HCT116 (cell line): ENCODE data around the gene UTF1. TPM values are rescaled to one million over a fixed set of nuclear protein-coding genes. Genes with fewer than 3 reads are reported as not detected.

Experiments
- ATAC-seq: fragments of 200-7000 bp; cut with Tn5 transposase; 2 replicates; pipeline ENCODE4 v1.9.1; 2020; ENCODE audit warnings: mild to moderate bottlenecking, moderate library complexity
- BruUV-seq: library from RNA; stranded (reverse); fragments of 400-500 nt; replicated peaks from 2 replicates; lab custom pipeline; 2021; lab: Mats Ljungman, UMichigan
- CTCF ChIA-PET: fragments of 300-600 bp; sonication (Branson Sonifier 250); formaldehyde crosslinking; loops from one replicate; lab custom pipeline; 2021; ENCODE audit warnings: antibody characterized with exemption; lab: Charles Lee
- POLR2A ChIA-PET: fragments of 300-600, 350-600 bp; sonication (Branson Sonifier 250); formaldehyde crosslinking; loops from one replicate; lab custom pipeline; 2021; ENCODE audit warnings: antibody characterized with exemption; lab: Charles Lee
- RAD21 ChIA-PET, 2 experiments: fragments of 300-600 bp; sonication (Branson Sonifier 250); formaldehyde crosslinking; loops; one replicate each; lab custom pipeline; 2023; ENCODE audit warnings: low total read pairs in 2 of 2; ENCODE audit not compliant: uncharacterized antibody in 2 of 2, unreplicated experiment in 2 of 2, low non-redundant PET in 1 of 2; lab: Charles Lee
- DNase-seq: peaks from one replicate; pipeline ENCODE4 v3.0.0-alpha.2; 2010; ENCODE audit warnings: low read depth, low spot score
- H2AFZ ChIP-seq: fragments of 200-600 bp; shearing (Covaris generic), sonication (generic); 2 replicates; pipeline ENCODE4 v1.6.1; 2017; ENCODE audit warnings: low read depth, mixed run types, mixed read lengths, antibody characterized with exemption, low read length; ENCODE audit not compliant: poor library complexity, severe bottlenecking
- H3K27ac ChIP-seq: 2 replicates; pipeline ENCODE4 v1.5.1; 2012; ENCODE audit warnings: low read depth, low read length
- H3K27me3 ChIP-seq: fragments of 200-600 bp; sonication (generic); 2 replicates; pipeline ENCODE4 v1.6.1; 2016; ENCODE audit warnings: mixed run types, low read length, mixed read lengths; ENCODE audit not compliant: insufficient read depth
- H3K36me3 ChIP-seq, 2 experiments: fragments of 200-500 bp in 1 of 2; fragments of 200-600 bp in 1 of 2; sonication (Bioruptor generic) in 1 of 2; sonication (generic) in 1 of 2; 2 replicates each; pipeline versions ENCODE4 v1.5.1 to v1.6.1; 2014 to 2016; ENCODE audit warnings: low read length in 2 of 2, inconsistent platforms in 1 of 2, mixed read lengths in 1 of 2, mixed run types in 1 of 2; ENCODE audit not compliant: insufficient read depth in 2 of 2, control insufficient read depth in 1 of 2
- H3K4me1 ChIP-seq, 2 experiments: fragments of 200-600 bp in 1 of 2; sonication (generic) in 1 of 2; 2 replicates each; pipeline versions ENCODE4 v1.5.1 to v1.6.1; 2012 to 2017; ENCODE audit warnings: low read length in 2 of 2, inconsistent platforms in 1 of 2, mild to moderate bottlenecking in 1 of 2, mixed read lengths in 1 of 2, mixed run types in 1 of 2, moderate library complexity in 1 of 2; ENCODE audit not compliant: insufficient read depth in 2 of 2, control insufficient read depth in 1 of 2
- H3K4me2 ChIP-seq: fragments of 200-600 bp; sonication (generic); 2 replicates; pipeline ENCODE4 v1.6.1; 2017; ENCODE audit warnings: mixed run types, low read length, mixed read lengths
- H3K4me3 ChIP-seq, 2 experiments: fragments of 200-600 bp in 1 of 2; sonication (generic) in 1 of 2; replicated peaks in 1 of 2; 2 replicates each; pipeline ENCODE4 v1.5.1; 2011 to 2016; ENCODE audit warnings: low read length in 2 of 2, control low read depth in 1 of 2, low read depth in 1 of 2, mild to moderate bottlenecking in 1 of 2, mixed read lengths in 1 of 2, mixed run types in 1 of 2
- H3K79me2 ChIP-seq: fragments of 200-600 bp; sonication (generic); 2 replicates; pipeline ENCODE4 v1.6.1; 2017; ENCODE audit warnings: mild to moderate bottlenecking, mixed run types, low read length, moderate library complexity, mixed read lengths; ENCODE audit not compliant: insufficient read depth
- H3K9ac ChIP-seq: fragments of 200-600 bp; sonication (generic); 2 replicates; pipeline ENCODE4 v1.6.1; 2016; ENCODE audit warnings: low read length, mixed read lengths
- H3K9me2 ChIP-seq: fragments of 200-600 bp; sonication (generic), shearing (Covaris generic); 2 replicates; pipeline ENCODE4 v1.6.1; 2017; ENCODE audit warnings: mixed run types, mild to moderate bottlenecking, moderate library complexity; ENCODE audit not compliant: insufficient read depth
- H3K9me3 ChIP-seq, 2 experiments: fragments of 200-500 bp in 1 of 2; fragments of 200-600 bp in 1 of 2; sonication (Bioruptor generic) in 1 of 2; sonication (generic) in 1 of 2; 2 replicates each; pipeline ENCODE4 v1.6.1; 2014 to 2017; ENCODE audit warnings: low read length in 2 of 2, mixed read lengths in 2 of 2, inconsistent platforms in 1 of 2, low read depth in 1 of 2, mild to moderate bottlenecking in 1 of 2, mixed run types in 1 of 2, moderate library complexity in 1 of 2; ENCODE audit not compliant: control insufficient read depth in 1 of 2, insufficient read depth in 1 of 2
- H4K20me1 ChIP-seq: fragments of 200-600 bp; sonication (generic), shearing (Covaris generic); 2 replicates; pipeline ENCODE4 v1.6.1; 2017; ENCODE audit warnings: mixed run types, mild to moderate bottlenecking, moderate library complexity; ENCODE audit not compliant: insufficient read depth
- CBX3 ChIP-seq: IDR thresholded peaks from 2 replicates; pipeline ENCODE4 v1.6.1; 2012; ENCODE audit warnings: low read depth
- CEBPB ChIP-seq: IDR thresholded peaks from 2 replicates; pipeline ENCODE4 v1.6.1; 2012; ENCODE audit warnings: low read depth
- ELF1 ChIP-seq: IDR thresholded peaks from 2 replicates; pipeline ENCODE4 v1.6.1; 2012; ENCODE audit warnings: low read depth, borderline replicate concordance
- FOSL1 ChIP-seq: IDR thresholded peaks from 2 replicates; pipeline ENCODE4 v1.6.1; 2012; ENCODE audit warnings: low read depth
- POLR2A ChIP-seq: IDR thresholded peaks from 2 replicates; pipeline ENCODE4 v1.7.0; 2011; ENCODE audit warnings: borderline replicate concordance; ENCODE audit not compliant: insufficient read depth, insufficient read length; ENCODE audit errors: extremely low read depth
- SP1 ChIP-seq: IDR thresholded peaks from 2 replicates; pipeline ENCODE4 v1.6.1; 2012; ENCODE audit warnings: low read depth
- ZNF274 ChIP-seq: fragments of 200-500 bp; sonication (Bioruptor generic); IDR thresholded peaks from 2 replicates; pipeline ENCODE4 v1.6.1; 2014; ENCODE audit warnings: mild to moderate bottlenecking, low read depth, low read length, inconsistent platforms
- intact Hi-C: fragments of 100-400 bp; cut with micrococcal nuclease; formaldehyde crosslinking; loops from 2 replicates; pipeline ENCODE4 v1.10.0; 2022
- total RNA-seq: library from RNA; stranded (reverse); gene quantifications from one replicate; pipeline ENCODE4 v1.2.1, GENCODE V29; 2021; ENCODE audit not compliant: unreplicated experiment
- TF ChIP-seq, protein P1 (sequence below): IDR thresholded peaks from 2 replicates; pipeline ENCODE4 v1.6.1; 2011; ENCODE audit warnings: mild to moderate bottlenecking, low read length, moderate library complexity; ENCODE audit not compliant: insufficient replicate concordance; ENCODE audit errors: extremely low read depth
- TF ChIP-seq, protein P2 (sequence below): IDR thresholded peaks from 2 replicates; pipeline ENCODE4 v1.6.1; 2012
- TF ChIP-seq, protein P3 (sequence below): IDR thresholded peaks from 2 replicates; pipeline ENCODE4 v1.6.1; 2012; ENCODE audit warnings: low read depth

Gene UTF1
- total RNA-seq, 1 experiment from 2014 or later = not detected

DNA sequence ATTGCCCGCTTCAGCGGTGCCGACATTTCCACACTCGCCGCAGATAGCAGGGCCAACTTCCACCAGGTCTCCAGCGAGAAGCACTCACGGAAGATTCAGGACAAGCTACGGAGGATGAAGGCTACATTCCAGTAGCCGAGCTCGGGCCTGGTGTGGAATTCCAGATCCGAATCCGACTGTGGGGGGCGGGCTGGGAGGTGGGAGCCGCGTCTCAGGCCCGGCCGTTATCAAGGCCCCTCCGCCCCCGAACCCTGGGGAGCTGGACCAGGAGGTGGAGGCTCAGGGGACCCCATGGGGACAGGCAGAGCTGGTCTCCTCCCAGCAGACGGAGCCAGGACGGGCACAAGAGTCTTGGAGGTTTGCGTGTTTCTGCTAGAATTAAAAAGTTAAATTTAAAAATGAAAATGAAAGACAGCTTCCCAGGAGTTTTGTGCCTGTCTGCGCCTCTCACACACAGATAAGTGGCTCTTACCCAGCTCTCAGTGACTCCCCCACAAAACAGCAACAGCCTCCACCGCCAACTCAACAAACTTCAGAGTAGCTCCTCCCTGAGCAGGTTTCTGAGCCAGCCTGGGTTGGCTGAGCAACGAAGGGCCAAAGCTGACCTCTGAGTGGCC lies 5.2 kb upstream of the UTF1 start (continued):
- TF ChIP-seq, protein P1, sequence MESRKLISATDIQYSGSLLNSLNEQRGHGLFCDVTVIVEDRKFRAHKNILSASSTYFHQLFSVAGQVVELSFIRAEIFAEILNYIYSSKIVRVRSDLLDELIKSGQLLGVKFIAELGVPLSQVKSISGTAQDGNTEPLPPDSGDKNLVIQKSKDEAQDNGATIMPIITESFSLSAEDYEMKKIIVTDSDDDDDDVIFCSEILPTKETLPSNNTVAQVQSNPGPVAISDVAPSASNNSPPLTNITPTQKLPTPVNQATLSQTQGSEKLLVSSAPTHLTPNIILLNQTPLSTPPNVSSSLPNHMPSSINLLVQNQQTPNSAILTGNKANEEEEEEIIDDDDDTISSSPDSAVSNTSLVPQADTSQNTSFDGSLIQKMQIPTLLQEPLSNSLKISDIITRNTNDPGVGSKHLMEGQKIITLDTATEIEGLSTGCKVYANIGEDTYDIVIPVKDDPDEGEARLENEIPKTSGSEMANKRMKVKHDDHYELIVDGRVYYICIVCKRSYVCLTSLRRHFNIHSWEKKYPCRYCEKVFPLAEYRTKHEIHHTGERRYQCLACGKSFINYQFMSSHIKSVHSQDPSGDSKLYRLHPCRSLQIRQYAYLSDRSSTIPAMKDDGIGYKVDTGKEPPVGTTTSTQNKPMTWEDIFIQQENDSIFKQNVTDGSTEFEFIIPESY = no peak
- no peak for TF ChIP-seq CEBPB
- TF ChIP-seq ZNF274 = no peak
- no peak for TF ChIP-seq ELF1
- TF ChIP-seq POLR2A = no peak
- no peak for TF ChIP-seq CBX3
- no peak for TF ChIP-seq SP1
- TF ChIP-seq, all 23 proteins: peak for 0

DNA sequence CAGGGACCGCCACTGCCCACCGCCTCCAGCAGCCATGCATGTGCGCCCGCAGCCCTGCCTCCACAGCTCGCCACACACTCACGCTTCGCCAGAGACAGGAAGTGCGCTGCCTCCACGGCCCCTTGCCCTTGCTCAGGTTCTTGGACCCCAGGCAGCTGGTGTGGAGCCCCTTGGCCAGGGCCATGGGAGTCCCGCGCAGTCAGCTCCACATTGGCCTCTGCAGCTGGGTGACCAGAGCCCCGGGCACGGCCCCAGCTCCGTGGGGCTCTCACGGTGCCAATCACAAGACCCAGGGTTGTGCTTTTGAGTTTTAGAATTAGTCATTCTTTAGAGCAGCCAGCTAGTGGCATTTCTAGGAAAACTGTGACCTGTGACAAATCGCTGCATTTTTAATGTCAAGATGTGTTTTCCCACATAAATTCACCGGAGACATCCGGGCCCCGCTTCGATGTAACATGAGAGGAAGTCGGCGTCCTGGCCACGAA lies 4.3 kb upstream of the UTF1 start:
- no peaks in the 10 kb centered on the region for H3K9me2 ChIP-seq
- no peak overlapping the region; the same call in 1 of the 2 replicates for H3K27ac ChIP-seq
- H2AFZ ChIP-seq = no peak overlapping the region
- H3K27me3 ChIP-seq = no peaks in the 10 kb centered on the region
- ChIA-PET RAD21 (no interaction called here), POLR2A (no interaction called here)
- intact Hi-C loops = no loop called here
- TF ChIP-seq FOSL1 (no peak), CBX3 (no peak)
- TF ChIP-seq, protein P2, sequence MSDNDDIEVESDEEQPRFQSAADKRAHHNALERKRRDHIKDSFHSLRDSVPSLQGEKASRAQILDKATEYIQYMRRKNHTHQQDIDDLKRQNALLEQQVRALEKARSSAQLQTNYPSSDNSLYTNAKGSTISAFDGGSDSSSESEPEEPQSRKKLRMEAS = no peak
- TF ChIP-seq, protein P3, sequence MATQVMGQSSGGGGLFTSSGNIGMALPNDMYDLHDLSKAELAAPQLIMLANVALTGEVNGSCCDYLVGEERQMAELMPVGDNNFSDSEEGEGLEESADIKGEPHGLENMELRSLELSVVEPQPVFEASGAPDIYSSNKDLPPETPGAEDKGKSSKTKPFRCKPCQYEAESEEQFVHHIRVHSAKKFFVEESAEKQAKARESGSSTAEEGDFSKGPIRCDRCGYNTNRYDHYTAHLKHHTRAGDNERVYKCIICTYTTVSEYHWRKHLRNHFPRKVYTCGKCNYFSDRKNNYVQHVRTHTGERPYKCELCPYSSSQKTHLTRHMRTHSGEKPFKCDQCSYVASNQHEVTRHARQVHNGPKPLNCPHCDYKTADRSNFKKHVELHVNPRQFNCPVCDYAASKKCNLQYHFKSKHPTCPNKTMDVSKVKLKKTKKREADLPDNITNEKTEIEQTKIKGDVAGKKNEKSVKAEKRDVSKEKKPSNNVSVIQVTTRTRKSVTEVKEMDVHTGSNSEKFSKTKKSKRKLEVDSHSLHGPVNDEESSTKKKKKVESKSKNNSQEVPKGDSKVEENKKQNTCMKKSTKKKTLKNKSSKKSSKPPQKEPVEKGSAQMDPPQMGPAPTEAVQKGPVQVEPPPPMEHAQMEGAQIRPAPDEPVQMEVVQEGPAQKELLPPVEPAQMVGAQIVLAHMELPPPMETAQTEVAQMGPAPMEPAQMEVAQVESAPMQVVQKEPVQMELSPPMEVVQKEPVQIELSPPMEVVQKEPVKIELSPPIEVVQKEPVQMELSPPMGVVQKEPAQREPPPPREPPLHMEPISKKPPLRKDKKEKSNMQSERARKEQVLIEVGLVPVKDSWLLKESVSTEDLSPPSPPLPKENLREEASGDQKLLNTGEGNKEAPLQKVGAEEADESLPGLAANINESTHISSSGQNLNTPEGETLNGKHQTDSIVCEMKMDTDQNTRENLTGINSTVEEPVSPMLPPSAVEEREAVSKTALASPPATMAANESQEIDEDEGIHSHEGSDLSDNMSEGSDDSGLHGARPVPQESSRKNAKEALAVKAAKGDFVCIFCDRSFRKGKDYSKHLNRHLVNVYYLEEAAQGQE = no peak
- TF ChIP-seq, all 23 proteins: peak for 0
- H3K36me3 ChIP-seq = no peaks in the 10 kb centered on the region
- no TSS peak for BruUV-seq
- H3K9me3 ChIP-seq = no peaks in the 10 kb centered on the region
- no peaks in the 10 kb centered on the region for H3K4me1 ChIP-seq
- H3K79me2 ChIP-seq = no peaks in the 10 kb centered on the region
- ATAC-seq (no peak), DNase-seq (no peak)
- CTCF ChIA-PET = no interaction called here
- no peak overlapping the region for H3K9ac ChIP-seq
- H3K4me2 ChIP-seq = no peak overlapping the region
- no peaks in the 10 kb centered on the region for H4K20me1 ChIP-seq
- no peak overlapping the region for H3K4me3 ChIP-seq
